Neural progenitor cell (in vitro differentiated cells): ENCODE measurements around the gene SLC30A2. TPM values are rescaled to one million over a fixed set of nuclear protein-coding genes. Genes with fewer than 3 reads are reported as not detected.

Experiments used
- DNase-seq: peaks from one replicate; pipeline ENCODE4 v3.0.0-alpha.2; 2016; ENCODE audit warnings: low spot score
- H2AFZ ChIP-seq: fragments of 200-600 bp; sonication (generic); replicated peaks from 2 replicates; pipeline ENCODE4 v1.6.1; 2016; ENCODE audit warnings: antibody characterized with exemption
- H3F3A ChIP-seq: fragments of 200-600 bp; sonication (generic); 2 replicates; pipeline ENCODE4 v1.6.1; 2016; ENCODE audit warnings: antibody characterized with exemption, low read depth
- H3K27ac ChIP-seq: fragments of 200-600 bp; sonication (generic); 2 replicates; pipeline ENCODE4 v1.5.1; 2016; ENCODE audit warnings: mild to moderate bottlenecking
- H3K27me3 ChIP-seq: fragments of 200-600 bp; sonication (generic); 2 replicates; pipeline ENCODE4 v1.6.1; 2016; ENCODE audit warnings: mild to moderate bottlenecking, moderate library complexity
- H3K36me3 ChIP-seq: fragments of 200-600 bp; sonication (generic); 2 replicates; pipeline ENCODE4 v1.5.1; 2016
- H3K4me1 ChIP-seq: fragments of 200-600 bp; sonication (generic); 2 replicates; pipeline ENCODE4 v1.6.1; 2016; ENCODE audit warnings: mixed run types
- H3K4me2 ChIP-seq: fragments of 200-600 bp; sonication (generic); 2 replicates; pipeline ENCODE4 v1.6.1; 2016
- H3K4me3 ChIP-seq: fragments of 200-600 bp; sonication (generic); 2 replicates; pipeline ENCODE4 v1.5.1; 2016
- H3K79me2 ChIP-seq: fragments of 200-600 bp; sonication (generic); 2 replicates; pipeline ENCODE4 v1.6.1; 2016; ENCODE audit warnings: low read depth
- H3K9ac ChIP-seq: fragments of 200-600 bp; sonication (generic); 2 replicates; pipeline ENCODE4 v1.6.1; 2016
- H3K9me3 ChIP-seq: fragments of 200-600 bp; sonication (generic); 2 replicates; pipeline ENCODE4 v1.5.1; 2016; ENCODE audit warnings: low read depth
- H4K20me1 ChIP-seq: fragments of 200-600 bp; sonication (generic); 2 replicates; pipeline ENCODE4 v1.6.1; 2016; ENCODE audit warnings: low read depth
- H3K27ac Mint-ChIP-seq: 3 replicates; pipeline ENCODE4 v1.8.0; 2021; ENCODE audit warnings: mixed read lengths
- H3K27me3 Mint-ChIP-seq: 2 replicates; pipeline ENCODE4 v1.8.0; 2022; ENCODE audit warnings: low read depth, mild to moderate bottlenecking, inconsistent platforms, moderate library complexity, mixed read lengths; ENCODE audit not compliant: insufficient read depth
- H3K36me3 Mint-ChIP-seq: 3 replicates; pipeline ENCODE4 v1.8.0; 2021; ENCODE audit warnings: mixed read lengths
- H3K4me1 Mint-ChIP-seq: 3 replicates; pipeline ENCODE4 v1.8.0; 2021; ENCODE audit warnings: mixed read lengths
- H3K4me3 Mint-ChIP-seq: 3 replicates; pipeline ENCODE4 v1.8.0; 2021; ENCODE audit warnings: mild to moderate bottlenecking, moderate library complexity, mixed read lengths
- H3K9me3 Mint-ChIP-seq: 3 replicates; pipeline ENCODE4 v1.8.0; 2020; ENCODE audit warnings: mixed read lengths
- CTCF ChIP-seq: fragments of 200-600 bp; sonication (generic); IDR thresholded peaks from 2 replicates; pipeline ENCODE4 v1.5.1; 2017; ENCODE audit warnings: antibody characterized with exemption, mild to moderate bottlenecking
- EZH2 ChIP-seq: fragments of 200-600 bp; sonication (generic); IDR thresholded peaks from 2 replicates; pipeline ENCODE4 v1.6.1; 2017; ENCODE audit warnings: antibody characterized with exemption, mild to moderate bottlenecking, moderate library complexity
- EZH2phosphoT487 ChIP-seq: fragments of 200-600 bp; sonication (generic); IDR thresholded peaks from 2 replicates; pipeline ENCODE4 v1.6.1; 2017; ENCODE audit warnings: antibody characterized with exemption
- total RNA-seq: library from RNA; depleted of rRNA; stranded (reverse); fragments of >200 nt; gene quantifications from 2 replicates; pipeline ENCODE4 v1.2.3, GENCODE V29; 2015; ENCODE audit warnings: low replicate concordance

Gene SLC30A2
- total RNA-seq, 1 donor from 2014 or later, result not detected

GRCh38 chr1:26079178-26079563, 33.3 kb upstream of the SLC30A2 start:
- no peaks in the 10 kb centered on the region for H3K36me3 Mint-ChIP-seq
- Histone ChIP-seq H3K27me3 (peaks cover 11% of the 10 kb centered on the region), H3K4me3 (no peak overlapping the region), H3K4me1 (peaks cover 4% of the 10 kb centered on the region), H3K4me2 (no peak overlapping the region), H3K79me2 (no peaks in the 10 kb centered on the region), H3K9ac (no peak overlapping the region), H2AFZ (no peak overlapping the region), H3F3A (no peaks in the 10 kb centered on the region), H3K36me3 (no peaks in the 10 kb centered on the region), H3K27ac (no peak overlapping the region), H4K20me1 (no peaks in the 10 kb centered on the region), H3K9me3 (no peaks in the 10 kb centered on the region)
- TF ChIP-seq EZH2phosphoT487 (no peak), CTCF (no peak), EZH2 (no peak)
- H3K27ac Mint-ChIP-seq, result peak overlapping the region; percentile 53
- H3K9me3 Mint-ChIP-seq, result no peaks in the 10 kb centered on the region
- no peak overlapping the region for H3K4me3 Mint-ChIP-seq
- peaks cover 11% of the 10 kb centered on the region for H3K4me1 Mint-ChIP-seq
- H3K27me3 Mint-ChIP-seq, result peaks cover 9% of the 10 kb centered on the region
- DNase-seq, result no peak

- no peaks in the 10 kb centered on the region for H4K20me1 ChIP-seq
- Mint-ChIP-seq H3K27me3 (peaks cover 8% of the 10 kb centered on the region), H3K36me3 (no peaks in the 10 kb centered on the region), H3K4me3 (peak overlapping the region; percentile 62), H3K27ac (no peak overlapping the region), H3K9me3 (no peaks in the 10 kb centered on the region), H3K4me1 (peaks cover 11% of the 10 kb centered on the region)
- no peak for TF ChIP-seq EZH2
- TF ChIP-seq EZH2phosphoT487, result no peak
- TF ChIP-seq CTCF, result no peak
- H3F3A ChIP-seq, result no peaks in the 10 kb centered on the region
- peaks cover 4% of the 10 kb centered on the region for H3K27me3 ChIP-seq
- H3K9ac ChIP-seq, result no peak overlapping the region
- no peaks in the 10 kb centered on the region for H3K79me2 ChIP-seq
- H3K9me3 ChIP-seq, result no peaks in the 10 kb centered on the region
- no peak overlapping the region for H3K4me2 ChIP-seq
- H2AFZ ChIP-seq, result no peak overlapping the region
- no peak overlapping the region for H3K27ac ChIP-seq
- DNase-seq, result no peak
- H3K4me1 ChIP-seq, result peaks cover 4% of the 10 kb centered on the region
- no peak overlapping the region for H3K4me3 ChIP-seq
- H3K36me3 ChIP-seq, result no peaks in the 10 kb centered on the region
These were observed 32.6 kb upstream of the SLC30A2 start for GRCh38 chr1:26078286-26079177.

GRCh38 chr1:26077524-26077923, 31.6 kb upstream of the SLC30A2 start:
- Mint-ChIP-seq H3K27me3 (peaks cover 4% of the 10 kb centered on the region), H3K27ac (no peak overlapping the region), H3K4me1 (peaks cover 11% of the 10 kb centered on the region)

More at GRCh38 chr1:26077524-26077923, 31.6 kb upstream of the SLC30A2 start:
- no peaks in the 10 kb centered on the region for H3F3A ChIP-seq
- no peak overlapping the region for H3K27ac ChIP-seq
- H3K9me3 ChIP-seq, result no peaks in the 10 kb centered on the region
- no peaks in the 10 kb centered on the region for H3K36me3 Mint-ChIP-seq
- H3K4me3 ChIP-seq, result no peak overlapping the region
- H3K36me3 ChIP-seq, result no peaks in the 10 kb centered on the region
- peaks cover 4% of the 10 kb centered on the region for H3K4me1 ChIP-seq
- no peaks in the 10 kb centered on the region for H3K27me3 ChIP-seq
- H3K79me2 ChIP-seq, result no peaks in the 10 kb centered on the region
- H3K4me2 ChIP-seq, result no peak overlapping the region
- no peak overlapping the region for H3K4me3 Mint-ChIP-seq
- no peaks in the 10 kb centered on the region for H3K9me3 Mint-ChIP-seq
- no peak for TF ChIP-seq EZH2
- no peak for TF ChIP-seq EZH2phosphoT487
- TF ChIP-seq CTCF, result no peak
- H4K20me1 ChIP-seq, result no peaks in the 10 kb centered on the region
- no peak for DNase-seq
- H2AFZ ChIP-seq, result no peak overlapping the region
- no peak overlapping the region for H3K9ac ChIP-seq
